ENCODE data around the gene ETS1.

The ETS1 gene

DNA sequence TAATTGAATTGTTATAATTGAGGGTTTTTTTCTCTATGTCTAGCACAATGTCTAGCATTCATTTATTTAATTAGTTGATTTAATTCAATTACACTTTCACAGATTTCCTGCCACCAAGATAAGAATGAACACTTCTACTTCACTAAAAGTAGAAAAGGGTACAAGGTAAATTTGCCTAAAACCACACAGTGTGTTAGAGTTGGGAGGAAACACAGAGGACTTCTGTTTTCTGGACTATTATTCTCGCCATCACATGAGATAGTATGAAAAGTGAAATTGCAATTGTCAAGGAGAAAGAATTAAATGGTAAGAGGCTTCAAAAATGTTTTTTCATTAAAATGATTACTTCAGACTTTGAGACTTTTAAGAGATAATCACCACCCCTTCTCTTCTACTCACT is 109.5 kb downstream of the ETS1 start:
- no peak for DNase-seq

DNA sequence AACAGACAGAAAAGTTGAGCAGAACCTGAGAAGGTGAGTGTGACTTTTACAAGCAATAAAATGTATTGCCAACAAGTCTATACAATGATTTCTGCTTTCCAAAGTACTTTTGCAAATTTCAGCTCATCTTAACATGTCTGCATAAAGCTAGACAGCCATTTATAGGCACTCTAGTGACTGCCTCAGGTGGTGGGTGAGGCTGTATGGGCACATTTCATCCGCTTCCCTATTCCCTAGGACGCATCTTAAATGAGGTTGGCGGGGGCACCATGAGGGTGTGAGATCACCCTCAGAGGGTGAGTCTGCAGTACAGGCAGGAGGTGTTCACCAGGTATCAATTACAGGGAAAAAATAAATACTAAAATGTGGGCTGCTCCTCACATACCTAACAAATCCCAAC is 110.1 kb downstream of the ETS1 start:
- no peak for DNase-seq

DNA sequence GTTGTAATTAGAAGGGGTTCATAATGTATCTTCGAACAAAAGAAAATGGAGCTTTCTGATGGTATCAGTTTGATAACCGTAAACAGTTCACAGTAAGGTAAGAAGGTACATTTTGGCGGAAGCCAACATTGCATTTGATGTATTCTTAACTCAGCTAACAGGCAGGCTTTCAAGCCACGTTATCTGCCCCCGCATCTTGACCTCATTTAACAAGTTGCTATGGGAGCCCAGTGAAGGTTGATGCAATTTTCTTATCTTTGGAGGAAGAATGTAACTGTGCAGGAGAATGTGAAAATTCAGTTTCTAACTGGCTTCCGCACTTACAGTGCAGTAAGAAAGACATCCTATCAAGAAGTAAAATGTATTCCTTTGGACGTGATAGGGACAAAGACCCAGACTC is 110.6 kb downstream of the ETS1 start:
- DNase-seq: no peak

DNA sequence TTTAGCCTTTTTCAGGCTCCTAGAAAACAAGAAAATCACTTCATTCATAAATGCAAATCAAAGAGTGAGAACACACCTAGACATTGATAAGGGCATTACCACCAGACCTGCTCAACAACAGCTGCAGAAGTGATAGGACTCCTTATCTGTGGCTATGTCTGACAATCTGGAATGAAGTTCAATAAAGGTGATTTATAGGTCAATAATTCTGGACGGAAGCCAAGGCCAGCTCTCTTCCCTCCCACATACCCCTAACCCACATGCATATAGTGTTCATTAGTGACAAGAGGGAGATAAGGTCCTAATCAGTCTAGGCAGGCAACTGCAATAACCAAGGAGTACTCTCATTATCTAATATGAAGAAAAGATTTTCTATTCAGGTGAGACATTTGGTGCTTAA is 111.3 kb downstream of the ETS1 start:
- DNase-seq: no peak

DNA sequence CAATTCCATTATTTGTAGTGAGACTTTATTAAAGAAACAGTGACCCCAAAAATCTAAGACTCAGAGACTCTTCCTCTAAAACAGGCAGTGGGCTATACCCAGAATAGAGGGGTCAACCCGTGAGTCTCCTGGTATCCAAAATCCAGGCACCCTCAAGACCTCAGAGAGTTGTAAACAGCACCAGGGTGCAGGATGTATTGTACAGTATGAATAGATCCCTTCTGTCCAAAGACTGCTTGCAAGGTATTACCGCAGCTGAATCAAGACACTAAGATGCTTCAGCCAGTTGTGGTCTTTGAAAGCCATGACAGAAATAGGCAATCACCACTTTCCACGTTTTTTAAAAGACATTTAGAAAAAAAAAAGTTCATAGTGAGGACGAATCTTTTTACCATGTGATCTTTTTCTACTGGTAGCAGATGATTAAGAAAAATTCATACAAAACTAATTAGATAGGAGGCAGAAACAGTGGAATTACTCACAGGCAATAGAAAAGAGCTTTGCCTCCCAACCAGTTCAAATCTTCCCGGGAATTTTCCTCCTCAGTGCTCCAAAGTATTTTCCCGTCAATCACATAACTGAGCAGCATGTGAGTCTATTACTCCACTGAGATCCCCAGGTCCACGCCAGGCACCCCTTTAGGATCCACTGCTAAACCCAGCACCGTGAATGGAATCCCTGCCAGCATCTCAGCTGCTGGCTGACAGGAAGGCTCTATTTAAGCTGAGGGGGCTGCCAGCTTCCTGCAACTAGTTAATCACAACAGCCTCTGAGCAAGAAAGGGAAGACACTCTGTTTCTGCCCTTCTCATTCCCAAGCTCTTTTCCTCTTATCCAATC is 113.1 kb downstream of the ETS1 start:
- DNase-seq: no peak

DNA sequence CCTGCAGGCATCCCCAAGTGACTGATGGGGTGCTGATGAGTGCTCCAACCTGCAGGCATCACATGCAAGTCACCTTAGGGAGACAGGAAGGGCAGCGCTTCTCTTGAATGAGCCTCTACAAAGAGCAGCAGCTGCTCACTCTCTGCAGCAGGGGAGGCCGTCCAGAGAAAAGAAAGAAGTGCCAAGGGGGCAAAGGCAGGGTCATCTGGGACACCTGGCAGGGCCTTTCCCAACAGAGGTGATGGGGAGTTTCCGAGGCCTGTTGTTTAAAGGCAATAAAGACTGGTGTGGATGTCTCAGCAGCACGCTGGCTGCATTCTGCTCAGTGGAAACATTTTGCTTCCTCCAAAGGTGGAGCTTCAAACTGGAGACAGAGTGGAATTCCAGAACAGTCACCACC is 113.7 kb downstream of the ETS1 start:
- no peak for DNase-seq

DNA sequence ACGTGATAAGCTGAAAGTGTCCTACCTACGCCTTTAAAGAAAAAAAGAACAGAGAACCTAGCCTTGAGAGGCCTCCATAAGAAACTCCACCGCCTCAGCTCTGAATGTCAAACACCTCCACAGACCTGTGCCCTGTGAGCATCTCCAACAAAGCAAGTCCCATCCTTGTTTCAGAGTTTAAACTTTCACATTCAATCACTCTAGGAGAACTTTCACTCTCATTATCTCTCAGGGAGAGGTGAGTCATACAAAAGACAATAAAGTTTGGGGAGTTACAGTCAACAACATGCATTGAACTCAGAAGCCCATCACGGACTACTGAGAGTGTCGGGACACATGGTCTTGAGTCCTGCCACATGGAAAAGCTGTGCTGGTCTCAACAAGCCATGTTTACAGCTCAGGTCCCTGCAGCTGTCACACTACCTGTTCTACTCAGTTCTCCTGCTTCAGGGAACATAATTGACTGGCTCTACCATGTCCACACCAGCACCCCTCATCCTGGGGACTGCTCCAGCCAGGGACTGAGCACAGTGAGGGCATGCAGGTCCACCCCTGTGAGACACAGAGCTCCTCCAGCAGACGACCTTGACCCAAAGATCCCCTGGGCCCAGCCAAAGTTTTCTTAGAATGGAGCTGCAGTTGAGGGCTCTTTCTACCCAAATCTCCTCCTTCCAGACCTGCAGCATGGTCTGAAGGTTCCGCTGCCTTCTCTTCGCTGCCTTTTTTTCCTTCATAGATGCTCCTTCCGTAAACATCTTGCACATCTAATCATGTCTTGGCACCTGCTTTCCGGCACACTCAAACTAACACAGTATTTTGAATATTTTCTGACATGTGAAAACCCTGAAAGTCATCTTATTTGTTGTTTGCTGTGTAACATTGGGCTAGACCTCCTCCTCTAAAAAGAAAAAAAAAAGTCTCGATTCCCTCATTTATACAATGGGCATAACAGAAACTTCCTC is 114.9 kb downstream of the ETS1 start:
- no peak for DNase-seq

DNA sequence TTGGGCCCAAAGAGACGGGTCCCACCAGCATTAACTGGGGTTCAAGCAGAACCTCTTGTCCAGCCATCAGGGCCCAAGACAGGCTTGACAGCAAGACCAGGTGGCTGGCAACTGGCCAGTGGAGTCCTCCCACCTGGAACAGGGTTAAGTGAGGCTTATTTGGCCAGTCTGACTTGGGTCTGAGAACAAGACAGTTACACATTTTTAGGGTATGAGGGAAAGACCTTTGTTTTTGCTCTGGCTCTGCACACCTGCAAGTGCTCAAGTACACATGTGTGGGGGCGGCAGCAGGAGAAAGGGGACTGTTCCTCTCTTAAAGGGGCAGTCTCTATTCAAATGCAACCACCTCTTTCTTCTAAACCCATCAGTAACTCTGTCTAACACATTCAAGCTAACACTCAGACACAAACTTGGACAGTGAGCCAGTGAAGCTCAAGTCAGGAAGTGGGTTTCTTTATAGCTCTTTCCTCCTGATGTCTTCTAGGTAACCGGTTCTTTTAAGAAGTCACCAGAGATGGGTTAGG is 116.2 kb downstream of the ETS1 start:
- DNase-seq: no peak

DNA sequence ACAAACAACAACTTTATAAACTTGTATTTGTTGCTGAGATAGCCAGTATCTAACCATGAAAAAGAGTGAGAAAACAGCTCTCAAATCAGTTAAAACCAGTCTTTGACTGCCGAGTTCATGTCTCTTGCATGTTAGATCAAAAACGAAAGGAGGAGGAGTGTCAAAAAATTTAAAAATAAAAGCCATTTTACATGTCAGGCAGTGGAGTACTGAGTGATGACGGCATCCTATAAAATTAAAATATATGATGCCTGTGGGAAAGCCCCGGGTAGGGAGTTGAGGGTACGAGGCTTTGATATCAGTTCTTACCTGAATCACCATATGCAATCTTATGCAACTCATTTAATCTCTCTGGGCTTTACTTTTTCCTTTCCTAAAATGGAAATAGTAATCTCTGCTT is 117.3 kb downstream of the ETS1 start:
- DNase-seq: no peak

DNA sequence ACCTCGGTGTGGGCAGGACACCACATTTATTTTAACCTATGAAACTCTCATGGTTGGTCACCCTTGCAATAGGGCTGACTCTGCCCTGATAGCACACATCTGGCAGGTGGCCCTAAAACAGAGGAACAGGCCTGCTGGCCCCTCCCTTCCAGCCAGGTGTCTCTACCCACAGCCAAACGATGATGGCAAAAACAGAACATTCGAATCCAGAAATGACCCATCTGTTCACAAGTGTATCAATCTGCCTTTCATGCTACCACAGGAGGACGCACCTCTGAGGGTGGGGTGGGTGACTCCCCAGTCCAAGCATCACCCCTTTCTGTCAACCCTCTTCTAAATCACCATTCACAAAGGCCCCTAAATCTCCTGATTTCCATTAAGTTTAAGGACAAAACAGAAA is 118.1 kb downstream of the ETS1 start:
- DNase-seq: no peak

DNA sequence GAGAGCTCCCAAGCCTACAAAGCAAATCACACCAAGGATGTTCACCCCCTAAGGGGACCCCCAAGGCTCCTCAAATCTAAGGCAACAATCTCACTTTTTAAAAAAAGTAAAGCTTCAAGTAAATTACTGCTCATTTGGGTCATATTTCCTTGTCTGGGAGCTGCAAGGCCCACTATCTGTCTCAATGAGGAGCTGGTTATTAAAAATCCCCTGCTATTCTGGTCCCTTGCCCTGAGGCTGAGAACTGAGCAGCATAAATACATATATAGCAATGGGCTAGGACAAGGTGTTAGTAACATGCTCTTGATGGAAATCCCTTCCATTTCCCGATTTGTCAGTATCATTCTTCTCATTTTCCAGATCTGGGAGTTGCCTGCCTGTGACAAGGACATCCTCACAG is 119.2 kb downstream of the ETS1 start:
- DNase-seq: no peak

DNA sequence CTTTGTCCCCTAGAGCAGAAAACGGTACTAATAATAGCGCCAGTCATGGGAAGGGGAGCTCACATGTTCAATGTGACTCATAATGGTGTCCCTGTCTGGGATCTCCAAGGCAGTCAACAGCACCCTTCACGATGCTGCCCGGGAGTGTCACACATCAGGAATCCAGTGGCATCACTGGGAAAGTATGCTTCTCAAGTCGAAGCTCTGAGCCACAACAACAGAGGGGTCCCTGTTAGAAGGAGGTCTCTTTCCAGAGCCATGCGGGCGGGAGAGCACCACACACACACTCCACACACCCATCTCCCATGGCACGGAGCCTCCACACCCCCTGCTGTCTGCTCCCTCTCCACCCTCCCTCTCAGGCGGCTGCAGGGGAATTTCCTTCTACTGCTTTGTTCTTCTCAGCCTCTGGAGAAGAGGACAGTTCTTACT is 119.7 kb downstream of the ETS1 start:
- no peak for DNase-seq

DNA sequence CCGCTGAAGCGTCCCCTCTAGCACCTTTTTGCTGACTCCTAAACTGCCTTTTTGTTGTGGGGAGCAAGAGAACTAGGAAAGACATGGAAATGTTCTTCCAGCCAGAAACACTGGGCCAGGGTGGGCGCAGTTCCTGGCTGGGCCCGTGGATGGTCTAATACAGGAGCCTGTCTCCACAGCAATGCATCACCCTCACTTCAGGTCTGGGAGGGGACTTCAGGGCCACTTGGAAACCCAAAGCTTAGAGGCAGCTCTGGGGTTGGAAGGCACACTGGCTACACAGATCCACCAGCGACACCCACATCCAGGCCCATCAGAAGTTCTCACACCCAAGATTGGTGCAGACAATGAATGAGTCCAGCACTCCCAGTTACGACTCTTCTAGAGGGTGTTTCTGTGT is 120.3 kb downstream of the ETS1 start:
- no peak for DNase-seq

DNA sequence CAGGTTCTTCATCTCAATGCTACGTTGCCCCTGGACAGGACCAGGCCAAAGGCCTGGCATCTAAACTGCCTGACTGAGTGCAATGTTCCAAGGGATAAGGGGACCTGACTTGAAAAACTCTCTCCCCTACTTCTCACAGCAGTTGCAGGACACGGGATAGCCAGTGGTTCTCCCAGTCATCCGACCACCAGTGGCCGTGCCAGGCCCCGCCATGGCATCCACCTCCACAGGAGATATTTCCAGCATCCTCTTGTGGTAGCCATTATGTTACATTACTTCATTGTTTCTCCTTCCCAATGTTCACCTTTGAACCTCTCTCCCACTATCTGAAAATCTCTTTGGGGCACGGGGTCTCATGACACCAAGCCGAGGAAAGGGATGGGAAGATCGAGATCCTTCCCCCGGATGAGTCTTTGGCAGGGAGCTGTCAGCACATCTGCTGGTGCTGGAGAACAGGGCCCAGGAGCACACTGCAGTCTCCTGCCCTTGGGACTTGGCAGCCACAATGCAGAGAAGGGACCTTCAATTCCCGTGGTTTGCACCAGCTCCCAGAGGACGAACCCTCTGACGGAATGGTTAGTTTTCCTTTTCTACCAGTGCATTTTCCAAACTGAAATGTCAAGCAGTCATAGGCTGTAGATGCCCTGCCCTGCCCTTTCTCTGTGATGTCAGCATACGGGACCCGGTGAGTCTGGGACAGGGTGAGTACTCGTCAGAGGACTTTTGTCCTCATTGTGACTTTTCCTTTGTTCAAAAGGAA is 121.2 kb downstream of the ETS1 start:
- no peak for DNase-seq

DNA sequence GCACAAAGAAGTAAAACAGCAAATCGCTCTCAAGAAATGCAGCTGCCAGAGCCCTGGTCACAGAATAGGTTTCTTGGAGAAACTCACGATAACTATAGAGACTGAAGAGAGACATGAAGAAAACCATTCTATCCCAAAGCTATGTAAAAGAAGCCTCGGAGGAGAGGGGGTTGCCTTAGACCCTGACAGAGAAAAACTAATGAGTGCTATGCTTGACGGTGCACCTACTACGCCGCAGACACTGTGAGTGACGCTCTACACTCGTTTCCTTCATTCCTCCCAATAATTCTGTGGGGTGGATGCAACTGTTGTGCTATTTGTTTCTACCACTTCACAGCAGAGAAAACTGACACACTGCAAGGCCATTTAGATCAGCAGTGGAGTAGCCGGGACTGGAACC is 121.8 kb downstream of the ETS1 start:
- DNase-seq: no peak

DNA sequence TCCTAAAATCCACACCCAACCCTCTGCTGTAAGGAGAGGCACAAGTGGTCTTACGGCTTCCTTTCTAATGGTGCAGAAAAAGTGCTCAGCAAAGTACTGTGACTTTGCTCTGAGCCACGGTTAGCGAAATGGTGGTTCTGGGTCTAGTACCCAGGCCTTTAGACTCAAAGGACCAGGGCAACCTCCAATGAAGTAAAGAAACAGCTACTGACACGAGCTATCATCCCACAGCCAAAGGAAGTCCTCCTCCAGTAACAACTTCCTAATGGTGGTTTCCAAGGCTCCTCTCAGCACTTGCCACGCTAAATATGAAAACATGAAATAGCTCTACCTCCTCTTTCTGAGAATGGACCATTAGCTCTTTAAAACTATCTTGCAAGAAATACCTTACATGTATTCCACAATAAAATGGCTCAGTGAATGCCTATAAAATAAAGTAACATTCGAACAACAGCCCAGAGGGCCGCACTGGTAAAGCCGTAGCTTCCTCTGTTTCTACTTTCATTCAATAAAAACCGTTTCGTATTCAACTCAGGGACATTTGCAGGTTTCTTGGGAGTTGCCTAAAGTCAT is 122.4 kb downstream of the ETS1 start:
- DNase-seq: no peak

DNA sequence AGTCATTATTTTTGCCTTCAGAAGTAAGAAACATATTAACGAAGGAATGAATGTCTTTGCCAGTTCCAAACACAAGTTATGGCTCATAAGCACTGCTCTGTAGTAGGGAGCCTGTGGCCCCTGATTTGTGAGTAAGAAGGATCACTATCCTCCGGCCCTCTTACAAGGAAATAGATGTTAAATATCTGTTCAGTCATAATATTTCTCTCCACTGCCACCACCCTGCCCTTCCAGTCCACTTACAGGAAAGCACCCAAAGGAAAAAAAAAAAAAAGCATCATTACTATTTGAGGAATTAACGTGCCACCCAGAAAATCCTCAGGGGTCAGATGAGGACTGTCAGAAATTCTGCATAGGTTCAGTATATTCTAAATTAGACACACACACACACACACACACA is 123.4 kb downstream of the ETS1 start:
- DNase-seq: no peak

DNA sequence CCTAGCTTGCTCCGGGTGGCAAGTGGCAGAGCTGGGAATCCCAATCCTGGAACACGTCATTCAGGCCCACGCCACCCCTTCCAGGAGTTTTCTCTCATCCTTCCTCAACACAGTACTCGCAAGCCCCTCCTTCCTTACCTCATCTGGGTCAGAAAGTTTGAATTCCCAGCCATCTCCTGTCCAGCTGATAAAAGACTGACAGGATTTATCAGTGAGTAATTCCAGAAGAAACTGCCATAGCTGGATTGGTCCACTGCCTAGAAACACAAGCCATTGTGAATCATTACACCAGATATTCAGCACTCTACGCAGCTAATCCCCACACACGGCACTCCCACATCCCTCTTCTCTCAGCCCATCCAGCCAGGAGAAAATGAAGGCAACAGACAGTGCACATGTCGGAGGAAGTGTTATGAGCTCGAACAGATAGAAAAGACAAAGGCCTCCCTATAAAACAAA is 124.0 kb downstream of the ETS1 start:
- DNase-seq: no peak

DNA sequence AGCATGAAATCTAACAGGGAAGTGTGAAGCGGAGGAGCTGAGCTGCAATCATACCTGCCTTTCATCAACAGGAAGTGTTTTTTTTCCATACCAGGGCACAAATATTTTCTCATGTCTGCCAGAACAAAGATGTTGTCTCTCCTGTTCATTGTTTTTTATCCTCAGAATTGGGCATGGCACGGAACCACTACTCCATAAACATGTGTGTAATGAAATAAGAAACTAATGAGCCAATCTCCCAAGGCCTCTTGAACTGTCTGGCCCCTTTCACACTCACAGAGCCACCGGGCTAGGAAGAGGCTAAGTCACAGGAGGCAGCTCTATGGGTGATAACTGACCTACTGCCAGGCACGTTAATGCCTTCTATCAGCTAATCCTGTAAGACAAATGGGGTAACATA is 124.4 kb downstream of the ETS1 start:
- no peak for DNase-seq

DNA sequence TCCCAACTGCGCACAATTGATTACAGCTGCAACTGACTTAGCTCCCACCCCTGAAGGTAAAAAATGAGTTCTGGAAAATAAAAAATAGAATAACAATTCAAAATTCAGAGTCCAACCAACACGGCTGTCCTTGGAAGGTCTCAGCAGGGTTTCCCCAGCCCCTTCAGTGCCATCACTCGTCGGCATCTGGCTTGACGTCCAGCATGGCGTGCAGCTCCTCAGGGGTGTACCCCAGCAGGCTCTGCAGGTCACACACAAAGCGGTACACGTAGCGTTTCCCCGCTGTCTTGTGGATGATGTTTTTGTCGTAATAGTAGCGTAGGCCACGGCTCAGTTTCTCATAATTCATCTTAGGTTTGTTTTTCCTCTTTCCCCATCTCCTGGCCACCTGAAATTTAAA is 125.2 kb downstream of the ETS1 start:
- DNase-seq: no peak

DNA sequence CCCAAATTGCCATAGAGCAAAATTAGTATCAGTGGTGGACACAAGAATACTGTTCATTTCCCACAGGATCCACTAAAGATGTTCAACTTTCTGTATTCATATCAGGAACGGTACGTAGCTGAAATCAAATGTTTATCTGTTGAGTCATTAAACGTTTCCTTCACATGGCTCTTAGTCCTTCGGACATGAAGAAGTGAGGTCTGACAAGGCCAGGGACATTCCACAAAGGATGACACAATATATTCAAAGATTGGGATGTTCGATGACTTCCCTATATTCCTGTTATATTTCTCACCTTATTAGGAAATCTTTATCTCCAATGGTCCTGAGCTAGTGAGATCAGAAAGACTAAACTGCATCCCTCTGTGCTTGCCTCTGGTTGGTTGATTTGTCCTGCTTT is 129.0 kb downstream of the ETS1 start:
- DNase-seq: no peak

DNA sequence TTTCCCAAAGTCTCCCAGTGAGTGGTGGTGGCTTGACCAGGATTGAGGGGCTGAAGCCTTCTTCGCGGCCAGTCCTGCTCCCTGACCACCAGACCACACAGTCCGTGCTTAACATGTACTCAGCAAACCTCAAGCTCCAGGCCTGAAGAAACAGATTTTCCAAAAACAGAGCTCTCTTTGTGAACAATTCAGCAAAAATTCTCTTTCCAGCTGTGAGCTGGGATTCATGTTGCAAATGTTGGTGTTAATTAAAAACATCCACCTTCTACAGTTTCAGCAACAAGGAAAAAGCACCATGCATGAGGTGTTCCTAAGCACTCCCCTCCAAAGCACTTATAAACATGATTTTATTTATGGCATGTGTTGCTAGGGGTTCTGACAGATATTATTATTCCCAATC is 129.5 kb downstream of the ETS1 start:
- DNase-seq: no peak
